SK-N-MC (cell line): ENCODE data around the gene MESD.
A peak's percentile ranks its signal among the peaks of the same experiment; 100 is the strongest.

Experiments used
- DNase-seq: peaks from one replicate; pipeline ENCODE4 v3.0.0-alpha.2; 2011; ENCODE audit warnings: low read depth, low spot score
- H3K27ac ChIP-seq: fragments of 200-600 bp; sonication (generic); 2 replicates; pipeline ENCODE4 v1.5.1; 2016; ENCODE audit warnings: mixed run types
- H3K36me3 ChIP-seq: fragments of 200-600 bp; sonication (generic); 2 replicates; pipeline ENCODE4 v1.6.1; 2017; ENCODE audit warnings: antibody characterized with exemption, low read length, mixed read lengths; ENCODE audit not compliant: insufficient read depth
- H3K4me3 ChIP-seq: fragments of 200-600 bp; sonication (generic); 2 replicates; pipeline ENCODE4 v1.5.1; 2016
- H3K9ac ChIP-seq: fragments of 200-600 bp; sonication (generic); 2 replicates; pipeline ENCODE4 v1.8.0; 2017; ENCODE audit warnings: mixed run types, mixed read lengths; ENCODE audit not compliant: insufficient read length
- H3K9me3 ChIP-seq: fragments of 200-600 bp; sonication (generic); 2 replicates; pipeline ENCODE4 v1.6.1; 2017; ENCODE audit warnings: low read depth, mild to moderate bottlenecking, antibody characterized with exemption, low read length, moderate library complexity, mixed read lengths
- EZH2 ChIP-seq: fragments of 200-600 bp; sonication (generic); IDR thresholded peaks from one replicate; pipeline ENCODE4 v1.6.1; 2017; ENCODE audit warnings: antibody characterized with exemption
- FOXP2 ChIP-seq: optimal IDR thresholded peaks from 2 replicates; pipeline ENCODE3; 2011; ENCODE audit warnings: mild to moderate bottlenecking, moderate library complexity; ENCODE audit not compliant: insufficient read depth; ENCODE audit errors: extremely low read length, control extremely low read depth
- POLR2AphosphoS5 ChIP-seq: IDR thresholded peaks from 2 replicates; pipeline ENCODE4 v1.6.1; 2012; ENCODE audit warnings: mild to moderate bottlenecking, low read depth, low read length, borderline replicate concordance

MESD gene

DNA sequence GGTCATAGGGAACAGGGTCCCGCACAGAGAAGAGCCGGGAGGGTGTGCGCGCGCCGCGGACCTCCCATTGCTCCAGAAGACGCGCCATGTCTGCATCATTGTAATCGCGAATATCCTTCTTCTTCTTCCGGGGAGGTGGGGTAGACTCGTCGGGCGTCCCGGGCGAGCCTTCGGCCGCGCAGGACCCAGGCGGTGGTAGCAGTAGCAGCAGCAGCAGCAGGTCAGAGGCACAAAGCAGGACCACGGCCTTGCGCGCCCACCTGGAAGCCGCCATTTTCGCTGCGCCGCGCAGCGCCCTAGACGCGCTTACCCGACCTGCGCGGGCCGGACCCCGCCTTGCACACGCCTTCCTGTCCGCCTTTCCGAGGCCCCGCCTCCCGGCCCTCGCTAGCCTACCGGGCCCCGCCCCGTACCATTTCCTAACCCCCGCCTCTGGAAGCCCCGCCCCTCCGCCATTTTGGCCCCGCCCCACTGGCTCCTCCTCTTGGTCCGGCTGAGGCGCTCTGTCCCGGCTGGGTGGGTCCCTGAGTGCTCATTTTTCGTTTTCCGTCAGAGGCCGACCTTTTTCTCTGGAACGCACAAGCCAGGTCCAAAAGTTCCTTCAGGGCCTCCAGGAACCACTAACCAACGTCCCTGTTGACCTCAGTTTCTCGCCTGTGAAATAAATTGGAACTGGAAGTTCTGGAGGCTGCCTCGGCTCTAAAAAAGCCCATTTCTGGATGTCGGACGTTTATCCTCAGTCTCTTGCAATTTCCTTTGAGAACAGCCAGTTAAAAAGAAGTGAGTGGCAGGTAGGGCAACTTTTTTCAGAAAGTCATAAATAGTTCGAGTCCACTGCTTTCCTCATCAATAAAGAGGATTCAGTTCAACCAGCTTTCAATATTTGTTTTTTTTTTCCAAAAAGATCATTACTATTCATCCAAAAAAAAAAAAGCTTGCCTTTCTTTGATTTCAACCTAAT, at the start of gene MESD:
MESD (minus strand) TSS at position 302 of the 961 bp plus-strand sequence; CDS start at position 274, 28 bp downstream.
- DNase-seq = no peak
- peak within 1 kb of the TSS; percentile 97 for H3K4me3 ChIP-seq
- no peak within 1 kb of the TSS for H3K27ac ChIP-seq
- H3K9ac ChIP-seq = peak within 1 kb of the TSS; percentile 95
- TF ChIP-seq FOXP2 (no peak), POLR2AphosphoS5 (peak; percentile 97)
- H3K36me3 ChIP-seq = 0 out of 2 replicates have a peak, but pooled peaks cover 2% of the 10 kb centered on the region
- H3K9me3 ChIP-seq = no peaks in the 10 kb centered on the region

DNA sequence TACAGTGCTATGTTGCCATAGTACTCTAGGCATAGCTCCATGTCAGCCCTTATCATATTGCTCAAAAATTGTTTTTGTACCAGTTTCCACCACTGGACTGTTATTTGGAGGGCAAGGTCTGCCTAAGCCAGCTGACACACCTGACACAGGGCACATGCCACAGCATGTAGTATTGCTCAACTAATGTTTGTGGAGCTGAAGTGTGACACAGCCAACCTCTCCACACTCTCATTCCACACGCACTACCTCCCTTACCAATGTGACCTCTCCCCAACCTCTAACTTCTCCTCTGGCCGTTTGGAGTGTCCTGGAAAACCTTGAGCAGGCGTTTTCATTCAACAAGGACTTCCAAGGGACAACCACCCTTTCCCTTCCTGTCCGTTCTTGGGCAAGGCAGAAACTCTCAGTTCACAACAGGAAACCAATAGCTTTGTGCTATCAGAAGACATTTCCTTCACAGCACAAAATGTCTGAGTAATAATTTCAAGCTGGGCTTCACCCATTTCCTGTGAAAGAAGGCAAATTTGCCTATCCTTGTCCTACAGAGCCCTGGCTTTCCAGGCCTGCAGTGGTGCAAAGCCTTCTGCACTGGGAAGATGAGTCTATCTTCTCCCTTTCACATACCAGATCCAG, 49.5 kb upstream of the MESD start:
- no peak overlapping the region for H3K9ac ChIP-seq

DNA sequence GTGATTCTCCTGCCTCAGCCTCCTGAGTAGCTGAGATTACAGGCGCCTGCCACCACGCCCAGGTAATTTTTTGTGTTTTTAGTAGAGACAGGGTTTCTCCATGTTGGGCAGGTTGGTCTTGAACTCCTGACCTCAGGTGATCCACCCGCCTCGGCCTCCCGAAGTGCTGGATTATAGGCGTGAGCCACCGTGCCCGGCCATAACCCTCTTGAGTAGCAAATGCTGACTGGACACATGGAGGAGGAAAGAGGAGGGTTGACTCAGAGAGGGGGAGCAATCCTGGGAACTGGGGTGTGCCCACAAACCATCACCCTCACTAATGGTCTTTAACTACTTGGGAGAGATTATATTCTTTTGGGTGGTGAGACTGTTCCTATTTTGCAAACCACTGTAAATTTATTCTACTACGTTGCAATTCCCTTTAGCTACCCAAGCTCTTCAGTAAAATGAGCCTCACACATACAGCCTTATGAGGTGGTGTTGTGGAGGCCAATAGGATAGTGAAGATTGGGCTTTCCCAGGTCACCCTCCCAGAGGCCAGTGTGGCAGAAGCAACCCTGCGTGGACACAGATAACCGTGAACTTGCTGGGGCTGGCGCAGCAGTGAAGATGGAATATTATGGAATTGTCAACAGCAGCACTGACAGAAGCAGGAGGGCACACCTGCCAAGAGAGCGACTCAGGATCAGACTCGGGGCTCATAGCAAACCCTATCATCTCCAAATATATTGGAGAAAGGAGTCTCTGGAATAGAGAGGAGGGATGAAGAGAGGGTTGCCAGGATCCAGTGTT, 48.5 kb upstream of the MESD start:
- no peak overlapping the region for H3K9ac ChIP-seq
- H3K4me3 ChIP-seq = no peak overlapping the region
- no peak for DNase-seq
- H3K27ac ChIP-seq = no peak overlapping the region
- no peaks in the 10 kb centered on the region for H3K9me3 ChIP-seq
- TF ChIP-seq EZH2 (no peak), FOXP2 (no peak), POLR2AphosphoS5 (no peak)
- no peaks in the 10 kb centered on the region for H3K36me3 ChIP-seq

More for the DNA sequence above, 49.5 kb upstream of the MESD start:
- H3K4me3 ChIP-seq = no peak overlapping the region
- H3K27ac ChIP-seq = no peak overlapping the region
- no peak for TF ChIP-seq FOXP2
- no peak for TF ChIP-seq EZH2
- no peak for TF ChIP-seq POLR2AphosphoS5
- no peaks in the 10 kb centered on the region for H3K36me3 ChIP-seq
- H3K9me3 ChIP-seq = no peaks in the 10 kb centered on the region
- no peak for DNase-seq

GRCh38 chr15:81033508-81033907, 43.9 kb upstream of the MESD start:
- TF ChIP-seq EZH2 = no peak
- no peak for TF ChIP-seq FOXP2
- no peak for TF ChIP-seq POLR2AphosphoS5
- no peak overlapping the region for H3K9ac ChIP-seq
- H3K27ac ChIP-seq = no peak overlapping the region
- no peaks in the 10 kb centered on the region for H3K36me3 ChIP-seq
- no peak for DNase-seq
- H3K9me3 ChIP-seq = no peaks in the 10 kb centered on the region; the same call in 1 of the 2 replicates
- no peak overlapping the region for H3K4me3 ChIP-seq

- DNase-seq = no peak
- Histone ChIP-seq H3K9me3 (no peaks in the 10 kb centered on the region; the same call in 1 of the 2 replicates), H3K27ac (no peak overlapping the region), H3K4me3 (no peak overlapping the region), H3K36me3 (no peaks in the 10 kb centered on the region), H3K9ac (no peak overlapping the region)
- TF ChIP-seq FOXP2 (no peak), EZH2 (no peak), POLR2AphosphoS5 (no peak)
Observed at GRCh38 chr15:81032818-81033217, 43.2 kb upstream of the MESD start.

- H3K36me3 ChIP-seq = no peaks in the 10 kb centered on the region
- TF ChIP-seq EZH2 (no peak), FOXP2 (no peak)
- H3K9ac ChIP-seq = no peak overlapping the region
- no peak for DNase-seq
- H3K9me3 ChIP-seq = no peaks in the 10 kb centered on the region; the same call in 1 of the 2 replicates
- no peak overlapping the region for H3K27ac ChIP-seq
- H3K4me3 ChIP-seq = no peak overlapping the region
Observed at GRCh38 chr15:81032355-81032754, 42.7 kb upstream of the MESD start.

DNA sequence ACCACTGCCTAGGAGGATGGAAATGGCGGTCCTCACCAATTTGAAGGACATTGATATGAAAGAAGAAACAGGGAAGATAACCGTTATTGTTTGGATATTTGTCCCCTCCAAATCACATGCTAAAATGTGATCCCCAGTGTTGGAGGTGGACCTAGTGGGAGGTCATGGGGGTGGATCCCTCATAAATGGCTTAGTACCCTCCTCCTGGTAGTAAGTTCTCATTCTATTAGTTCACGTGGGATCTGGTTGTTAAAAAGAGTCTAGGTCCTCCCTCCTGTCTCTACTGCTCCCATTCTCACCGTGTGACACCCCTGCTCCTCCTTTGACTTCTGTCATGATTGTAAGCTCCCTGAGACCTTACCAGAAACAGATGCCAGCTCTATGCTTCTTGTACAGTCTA, 41.6 kb upstream of the MESD start:
- Histone ChIP-seq H3K36me3 (no peaks in the 10 kb centered on the region), H3K27ac (no peak overlapping the region), H3K9ac (no peak overlapping the region), H3K9me3 (no peaks in the 10 kb centered on the region; the same call in 1 of the 2 replicates), H3K4me3 (no peak overlapping the region)
- no peak for DNase-seq
- TF ChIP-seq EZH2 (no peak), FOXP2 (no peak), POLR2AphosphoS5 (no peak)
